ENCODE data around the gene NEUROG2. TPM values are rescaled to one million over a fixed set of nuclear protein-coding genes. Genes with fewer than 3 reads are reported as not detected.
"Not testable (repeated sequence)": the region's sequence is repeated elsewhere in the genome, so short reads cannot be mapped to it uniquely, and the experiment has no call there.

Gene NEUROG2
- total RNA-seq: under 1 TPM in 1 of 2 experiments, not detected in 1; 0.11 TPM

GRCh38 chr4:112516066-112516470 lies at the start of gene NEUROG2:
Gene NEUROG2, minus strand, starts transcription at chr4:112516180. Its CDS starts 705 bp downstream, at chr4:112515475.
- H3K36me3 Mint-ChIP-seq (ENCODE audit: low read depth): no peaks in the 10 kb centered on the region
- peak within 1 kb of the TSS; percentile 67 for H3K27ac Mint-ChIP-seq
- ATAC-seq (no peak), DNase-seq (no peak)
- H3K4me1 Mint-ChIP-seq: peaks cover 48% of the 10 kb centered on the region
- peak within 1 kb of the TSS; percentile 89 for H3K4me3 Mint-ChIP-seq
- H3K9me3 Mint-ChIP-seq (ENCODE audit: low read depth): peaks cover 5% of the 10 kb centered on the region
- ChIA-PET POLR2A (no interaction called here), CTCF (interaction anchor here (0.9 kb wide), 1 partner anchor 230 kb away, joined by 4 read pairs; no protein-coding TSS in a partner anchor)
- intact Hi-C loops (cut with DNase I, micrococcal nuclease): no loop called here
- H3K27me3 Mint-ChIP-seq: peaks cover 83% of the 10 kb centered on the region

GRCh38 chr4:112564706-112565270 lies 48.8 kb upstream of the NEUROG2 start:
- POLR2A ChIA-PET: no interaction called here
- CTCF ChIA-PET: interaction anchor here (1.1 kb wide), 1 partner anchor 242 kb away, joined by 3 read pairs; no protein-coding TSS in a partner anchor

GRCh38 chr4:112563431-112564200 lies 47.6 kb upstream of the NEUROG2 start:
- intact Hi-C loops (cut with DNase I, micrococcal nuclease): no loop called here
- Mint-ChIP-seq H3K36me3 (ENCODE audit: low read depth) (peaks cover 25% of the 10 kb centered on the region), H3K4me3 (no peak overlapping the region), H3K9me3 (ENCODE audit: low read depth) (no peaks in the 10 kb centered on the region), H3K4me1 (no peaks in the 10 kb centered on the region), H3K27me3 (no peaks in the 10 kb centered on the region), H3K27ac (no peak overlapping the region)
- DNase-seq (no peak), ATAC-seq (no peak)
- CTCF ChIA-PET: interaction anchor here (1.1 kb wide), 1 partner anchor 241 kb away, joined by 3 read pairs; no protein-coding TSS in a partner anchor
- POLR2A ChIA-PET: no interaction called here

More at GRCh38 chr4:112564706-112565270, 48.8 kb upstream of the NEUROG2 start:
- DNase-seq: no peak
- peaks cover 22% of the 10 kb centered on the region for H3K36me3 Mint-ChIP-seq (ENCODE audit: low read depth)
- no peaks in the 10 kb centered on the region for H3K27me3 Mint-ChIP-seq
- intact Hi-C loops (cut with DNase I, micrococcal nuclease): no loop called here
- no peak overlapping the region for H3K4me3 Mint-ChIP-seq
- H3K9me3 Mint-ChIP-seq (ENCODE audit: low read depth): no peaks in the 10 kb centered on the region
- no peak for ATAC-seq
- no peak overlapping the region for H3K27ac Mint-ChIP-seq
- no peaks in the 10 kb centered on the region for H3K4me1 Mint-ChIP-seq

- intact Hi-C loops (cut with DNase I, micrococcal nuclease): no loop called here
- peaks cover 30% of the 10 kb centered on the region for H3K36me3 Mint-ChIP-seq (ENCODE audit: low read depth)
- H3K27ac Mint-ChIP-seq: no peak overlapping the region
- CTCF ChIA-PET: interaction anchor here (0.8 kb wide), 1 partner anchor 24 kb away, joined by 3 read pairs; no protein-coding TSS in a partner anchor
- POLR2A ChIA-PET: no interaction called here
- no peaks in the 10 kb centered on the region for H3K27me3 Mint-ChIP-seq
- no peaks in the 10 kb centered on the region for H3K4me1 Mint-ChIP-seq
- no peaks in the 10 kb centered on the region for H3K9me3 Mint-ChIP-seq (ENCODE audit: low read depth)
- DNase-seq: no peak
- ATAC-seq: no peak
- H3K4me3 Mint-ChIP-seq: no peak overlapping the region
Observed at GRCh38 chr4:112562254-112562879, 46.4 kb upstream of the NEUROG2 start.

GRCh38 chr4:112560084-112560483 lies 44.1 kb upstream of the NEUROG2 start:
- ChIA-PET CTCF (interaction anchor here (0.9 kb wide), 1 partner anchor 11 kb away, joined by 3 read pairs; no protein-coding TSS in a partner anchor), POLR2A (no interaction called here)
- Mint-ChIP-seq H3K4me1 (no peaks in the 10 kb centered on the region), H3K36me3 (ENCODE audit: low read depth) (peaks cover 20% of the 10 kb centered on the region), H3K4me3 (no peak overlapping the region), H3K27me3 (no peaks in the 10 kb centered on the region), H3K27ac (no peak overlapping the region), H3K9me3 (ENCODE audit: low read depth) (no peaks in the 10 kb centered on the region)
- ATAC-seq (no peak), DNase-seq (no peak)
- intact Hi-C loops (cut with DNase I, micrococcal nuclease): no loop called here

- Mint-ChIP-seq H3K9me3 (ENCODE audit: low read depth) (no peaks in the 10 kb centered on the region), H3K27ac (no peak overlapping the region), H3K36me3 (ENCODE audit: low read depth) (peaks cover 23% of the 10 kb centered on the region), H3K4me1 (no peaks in the 10 kb centered on the region), H3K27me3 (no peaks in the 10 kb centered on the region), H3K4me3 (no peak overlapping the region)
- CTCF ChIA-PET: no interaction called here
- ATAC-seq: no peak
- no peak for DNase-seq
- intact Hi-C loops (cut with DNase I, micrococcal nuclease): no loop called here
- POLR2A ChIA-PET: interaction anchor here (0.6 kb wide), 1 partner anchor 39 kb away, joined by 3 read pairs; no protein-coding TSS in a partner anchor
Observed at GRCh38 chr4:112559053-112559452, 43.1 kb upstream of the NEUROG2 start.

- Mint-ChIP-seq H3K27me3 (no peaks in the 10 kb centered on the region), H3K36me3 (ENCODE audit: low read depth) (peaks cover 23% of the 10 kb centered on the region), H3K4me3 (no peak overlapping the region), H3K4me1 (no peaks in the 10 kb centered on the region), H3K27ac (no peak overlapping the region), H3K9me3 (ENCODE audit: low read depth) (no peaks in the 10 kb centered on the region)
- ATAC-seq (no peak), DNase-seq (no peak)
- intact Hi-C loops (cut with DNase I, micrococcal nuclease): no loop called here
- POLR2A ChIA-PET: no interaction called here
- CTCF ChIA-PET: no interaction called here
Observed at GRCh38 chr4:112557676-112558411, 41.9 kb upstream of the NEUROG2 start.

GRCh38 chr4:112554271-112554670 lies 38.3 kb upstream of the NEUROG2 start:
- H3K9me3 Mint-ChIP-seq (ENCODE audit: low read depth); DNase-seq; intact Hi-C loops (cut with DNase I, micrococcal nuclease); CTCF ChIA-PET; H3K4me1 Mint-ChIP-seq; H3K4me3 Mint-ChIP-seq; POLR2A ChIA-PET; H3K27me3 Mint-ChIP-seq; H3K27ac Mint-ChIP-seq; ATAC-seq: not testable (repeated sequence)
- peaks cover 14% of the 10 kb centered on the region for H3K36me3 Mint-ChIP-seq (ENCODE audit: low read depth)

GRCh38 chr4:112552668-112553067 lies 36.7 kb upstream of the NEUROG2 start:
- ATAC-seq: no peak
- peaks cover 10% of the 10 kb centered on the region for H3K36me3 Mint-ChIP-seq (ENCODE audit: low read depth)
- intact Hi-C loops (cut with DNase I, micrococcal nuclease): no loop called here

GRCh38 chr4:112550728-112551127 lies 34.7 kb upstream of the NEUROG2 start:
- no peak overlapping the region for H3K27ac Mint-ChIP-seq
- no peaks in the 10 kb centered on the region for H3K9me3 Mint-ChIP-seq (ENCODE audit: low read depth)
- no peak for DNase-seq
- H3K36me3 Mint-ChIP-seq (ENCODE audit: low read depth): peaks cover 9% of the 10 kb centered on the region
- ChIA-PET CTCF (interaction anchor here (1.0 kb wide), 1 partner anchor 401 kb away, joined by 3 read pairs; no protein-coding TSS in a partner anchor), POLR2A (no interaction called here)
- no peak for ATAC-seq
- intact Hi-C loops (cut with DNase I, micrococcal nuclease): no loop called here
- H3K4me3 Mint-ChIP-seq: no peak overlapping the region
- no peaks in the 10 kb centered on the region for H3K4me1 Mint-ChIP-seq
- H3K27me3 Mint-ChIP-seq: no peaks in the 10 kb centered on the region

More at GRCh38 chr4:112552668-112553067, 36.7 kb upstream of the NEUROG2 start:
- Mint-ChIP-seq H3K4me3 (no peak overlapping the region), H3K27ac (no peak overlapping the region), H3K4me1 (no peaks in the 10 kb centered on the region), H3K27me3 (no peaks in the 10 kb centered on the region), H3K9me3 (ENCODE audit: low read depth) (no peaks in the 10 kb centered on the region)
- no peak for DNase-seq
- ChIA-PET CTCF (no interaction called here), POLR2A (no interaction called here)

GRCh38 chr4:112546476-112546875 lies 30.5 kb upstream of the NEUROG2 start:
- H3K36me3 Mint-ChIP-seq (ENCODE audit: low read depth): peaks cover 4% of the 10 kb centered on the region
- ATAC-seq (no peak), DNase-seq (no peak)
- intact Hi-C loops (cut with DNase I, micrococcal nuclease): no loop called here
- no peaks in the 10 kb centered on the region for H3K4me1 Mint-ChIP-seq
- H3K27ac Mint-ChIP-seq: no peak overlapping the region
- POLR2A ChIA-PET: no interaction called here
- H3K27me3 Mint-ChIP-seq: no peaks in the 10 kb centered on the region
- CTCF ChIA-PET: no interaction called here
- no peak overlapping the region for H3K4me3 Mint-ChIP-seq
- no peaks in the 10 kb centered on the region for H3K9me3 Mint-ChIP-seq (ENCODE audit: low read depth)
